B cell (primary cell): ENCODE results near the gene SYTL1. TPM values are rescaled to one million over a fixed set of nuclear protein-coding genes. Genes with fewer than 3 reads are reported as not detected.

Experiments
- ATAC-seq: fragments of 200-7000 bp; cut with Tn5 transposase; one replicate; pipeline ENCODE4 v1.10.0; 2021; ENCODE audit warnings: low read depth, mild to moderate bottlenecking, moderate number of reproducible peaks, moderate library complexity
- CTCF ChIA-PET: fragments of 350-600 bp; sonication (Branson Sonifier 250); formaldehyde crosslinking; loops from one replicate; lab custom pipeline; 2021; ENCODE audit warnings: antibody characterized with exemption, inconsistent platforms; lab: Charles Lee
- POLR2A ChIA-PET: fragments of 350-600 bp; sonication (Branson Sonifier 250); formaldehyde crosslinking; loops from one replicate; lab custom pipeline; 2021; ENCODE audit warnings: antibody characterized with exemption; lab: Charles Lee
- DNase-seq: peaks from one replicate; pipeline ENCODE4 v3.0.0; 2013
- H2AFZ ChIP-seq: 2 replicates; pipeline ENCODE4 v1.6.1; 2012; ENCODE audit warnings: mild to moderate bottlenecking, low read depth, low read length; ENCODE audit not compliant: insufficient read depth, poor library complexity, severe bottlenecking
- H3K27ac ChIP-seq, 2 donors: 1 replicate in 1 of 2; 2 replicates in 1 of 2; pipeline ENCODE4 v1.5.1; 2012 to 2013; ENCODE audit warnings: low read length in 2 of 2, mild to moderate bottlenecking in 2 of 2, moderate library complexity in 1 of 2
- H3K27me3 ChIP-seq, 4 experiments: fragments of 200-600 bp in 1 of 4; sonication (generic) in 1 of 4; replicated peaks in 1 of 4; 1 replicate in 2 of 4; 2 replicates in 2 of 4; pipeline versions ENCODE4 v1.6.1 to v1.7.0; 2013 to 2016; ENCODE audit warnings: low read length in 3 of 4, mild to moderate bottlenecking in 2 of 4, mixed read lengths in 1 of 4, moderate library complexity in 1 of 4; ENCODE audit not compliant: insufficient read depth in 4 of 4, control insufficient read depth in 3 of 4; ENCODE audit errors: control extremely low read depth in 1 of 4
- H3K36me3 ChIP-seq, 2 experiments: replicated peaks in 1 of 2; 1 replicate in 1 of 2; 2 replicates in 1 of 2; pipeline versions ENCODE4 v1.6.1 to v1.7.1; 2013; ENCODE audit warnings: low read length in 1 of 2; ENCODE audit not compliant: insufficient read depth in 2 of 2, control insufficient read depth in 1 of 2; ENCODE audit errors: control extremely low read depth in 1 of 2, extremely low read depth in 1 of 2
- H3K4me1 ChIP-seq, 2 donors: fragments of 200-600 bp in 1 of 2; sonication (generic) in 1 of 2; 1 replicate in 1 of 2; 2 replicates in 1 of 2; pipeline versions ENCODE4 v1.5.1 to v1.6.1; 2013 to 2017; ENCODE audit warnings: low read length in 2 of 2; ENCODE audit not compliant: control insufficient read depth in 2 of 2, insufficient read depth in 2 of 2
- H3K4me2 ChIP-seq: replicated peaks from 2 replicates; pipeline ENCODE3; 2012; ENCODE audit warnings: mild to moderate bottlenecking, low read depth, low read length; ENCODE audit not compliant: poor library complexity, severe bottlenecking
- H3K4me3 ChIP-seq, 5 experiments: fragments of 200-600 bp in 1 of 5; sonication (generic) in 1 of 5; 1 replicate in 3 of 5; 2 replicates in 2 of 5; pipeline versions ENCODE4 v1.5.1 to v1.7.0; 2011 to 2016; ENCODE audit warnings: low read length in 4 of 5, mild to moderate bottlenecking in 4 of 5, low read depth in 2 of 5, control low read depth in 1 of 5, moderate library complexity in 1 of 5; ENCODE audit not compliant: insufficient read depth in 1 of 5; ENCODE audit errors: control extremely low read depth in 1 of 5, extremely low read depth in 1 of 5
- H3K79me2 ChIP-seq: fragments of 200-600 bp; sonication (generic); one replicate; pipeline ENCODE4 v1.6.0; 2016; ENCODE audit warnings: low read length; ENCODE audit not compliant: control insufficient read depth, insufficient read depth
- H3K9ac ChIP-seq: fragments of 200-600 bp; sonication (generic); 2 replicates; pipeline ENCODE4 v1.6.1; 2017; ENCODE audit warnings: mild to moderate bottlenecking, low read length, moderate library complexity
- H3K9me3 ChIP-seq, 3 donors: one replicate each; pipeline versions ENCODE4 v1.6.1 to v1.7.1; 2013; ENCODE audit warnings: low read length in 2 of 3; ENCODE audit not compliant: control insufficient read depth in 2 of 3, insufficient read depth in 1 of 3; ENCODE audit errors: control extremely low read depth in 1 of 3
- H4K20me1 ChIP-seq: 2 replicates; pipeline ENCODE4 v1.6.0; 2012; ENCODE audit warnings: mild to moderate bottlenecking, low read length; ENCODE audit not compliant: insufficient read depth, control insufficient read depth, poor library complexity, severe bottlenecking
- H3K27ac Mint-ChIP-seq: one replicate; pipeline ENCODE4 v1.8.0; 2021; ENCODE audit warnings: mixed read lengths
- H3K27me3 Mint-ChIP-seq: one replicate; pipeline ENCODE4 v1.8.0; 2021; ENCODE audit warnings: mixed read lengths
- H3K4me1 Mint-ChIP-seq: one replicate; pipeline ENCODE4 v1.8.0; 2021; ENCODE audit warnings: mixed read lengths
- H3K4me3 Mint-ChIP-seq: one replicate; pipeline ENCODE4 v1.8.0; 2021; ENCODE audit warnings: mixed read lengths
- H3K9me3 Mint-ChIP-seq: one replicate; pipeline ENCODE4 v1.8.0; 2022; ENCODE audit warnings: mixed read lengths; ENCODE audit not compliant: insufficient read depth
- CTCF ChIP-seq: fragments of 200-600 bp; IDR thresholded peaks from one replicate; pipeline ENCODE4 v1.8.0; 2022; ENCODE audit warnings: antibody characterized with exemption, mild to moderate bottlenecking
- EZH2 ChIP-seq: IDR thresholded peaks from 2 replicates; pipeline ENCODE4 v1.6.1; 2012; ENCODE audit warnings: borderline replicate concordance, low read depth, mild to moderate bottlenecking, moderate library complexity, low read length; ENCODE audit not compliant: insufficient read depth, poor library complexity, severe bottlenecking
- WGBS: methylation state at CpG from one replicate; pipeline ENCODE4 v1.1.5; 2013; ENCODE audit warnings: missing lambda C conversion rate; ENCODE audit not compliant: insufficient coverage; 5-methylcytosine and 5-hydroxymethylcytosine counted together
- intact Hi-C: fragments of 100-400 bp; cut with micrococcal nuclease; formaldehyde crosslinking; loops from one replicate; pipeline ENCODE4 v1.10.0; 2022
- polyA plus RNA-seq: library from polyadenylated mRNA; depleted of rRNA; stranded (reverse); fragments of >200 nt; gene quantifications from 2 replicates; pipeline ENCODE4 v1.2.3, GENCODE V29; 2012
- total RNA-seq, 2 donors: library from RNA; stranded (reverse); fragments of 120-200 nt in 1 of 2; gene quantifications; 1 replicate in 1 of 2; 2 replicates in 1 of 2; pipeline versions ENCODE4 v1.2.3 to v1.2.4, GENCODE V29; 2013 to 2022

The SYTL1 gene
- total and polyA plus RNA-seq, 2 donors (not counting 1 experiment from before 2014, with no cell fraction given): 159 to 444 TPM

- Mint-ChIP-seq H3K27ac (peak within 1 kb of the TSS; percentile 97), H3K4me1 (peaks cover 51% of the 10 kb centered on the region), H3K4me3 (peak within 1 kb of the TSS; percentile 98), H3K9me3 (no peaks in the 10 kb centered on the region), H3K27me3 (peaks cover 12% of the 10 kb centered on the region)
- H3K27me3 ChIP-seq: no peaks in the 10 kb centered on the region
- H3K4me3 ChIP-seq: peak within 1 kb of the TSS; percentile 80 to 100 (median 98)
- peaks cover 13% of the 10 kb centered on the region for H4K20me1 ChIP-seq
- TF ChIP-seq CTCF (no peak), EZH2 (no peak)
- peak within 1 kb of the TSS; percentile 98 for H3K4me2 ChIP-seq
- intact Hi-C loops: loop anchor here (1.0 to 5.0 kb wide), 7 partner anchors 19 to 403 kb away; partner anchors contain the start of genes AHDC1, FAM76A, MAP3K6 and SLC9A1
- under 1% methylated on average over 67 of the region's 67 CpGs for WGBS
- H3K79me2 ChIP-seq: peaks cover 58% of the 10 kb centered on the region
- CTCF ChIA-PET: interaction anchor here (0.6 to 3.4 kb wide), 8 partner anchors 11 to 75 kb away, joined by 3 to 27 read pairs (median 6); partner anchors contain the start of gene SYTL1
- ATAC-seq (peak; percentile 96), DNase-seq (peak; percentile 98)
- peak within 1 kb of the TSS; percentile 94 for H3K27ac ChIP-seq
- H3K36me3 ChIP-seq: peaks cover 0 to 17% of the 10 kb centered on the region in 2 experiments
- POLR2A ChIA-PET: interaction anchor here (0.6 to 1.0 kb wide), 4 partner anchors 36 to 341 kb away, joined by 3 to 7 read pairs (median 4); no protein-coding TSS in a partner anchor
- H2AFZ ChIP-seq: peak within 1 kb of the TSS; percentile 96
- peak within 1 kb of the TSS; percentile 99 for H3K9ac ChIP-seq
- no peaks in the 10 kb centered on the region for H3K9me3 ChIP-seq
- peaks cover 17 to 25% of the 10 kb centered on the region in 2 donors for H3K4me1 ChIP-seq
These were observed 19.8 kb upstream of the SYTL1 start, which contains the start of gene TMEM222 for GRCh38 chr1:27321813-27322568. Gene TMEM222, plus strand, starts transcription at chr1:27322163. Its CDS starts 35 bp downstream, at chr1:27322198.
